PFSK-1 (cell line): ENCODE results near the gene FNIP2.
A peak's percentile ranks its signal among the peaks of the same experiment; 100 is the strongest.

Source experiments
- POLR2AphosphoS5 ChIP-seq: IDR thresholded peaks from 2 replicates; pipeline ENCODE4 v1.6.1; 2012; ENCODE audit warnings: low read depth, mild to moderate bottlenecking, control low read depth, low read length, moderate library complexity
- REST ChIP-seq, 2 experiments: IDR thresholded peaks; 2 replicates each; pipeline versions ENCODE4 v1.6.1 to v1.8.0; 2011 to 2012; ENCODE audit warnings: low read depth in 2 of 2, low read length in 2 of 2, control low read depth in 1 of 2, inconsistent platforms in 1 of 2, mild to moderate bottlenecking in 1 of 2, moderate library complexity in 1 of 2; ENCODE audit not compliant: insufficient read depth in 1 of 2
- TAF1 ChIP-seq: IDR thresholded peaks from 2 replicates; pipeline ENCODE4 v1.6.1; 2012; ENCODE audit warnings: low read length, control low read depth, borderline replicate concordance; ENCODE audit not compliant: insufficient read depth

GRCh38 chr4:158768555-158769174 is at the start of gene FNIP2:
- TF ChIP-seq TAF1 (0 out of 2 replicates have a peak, but pooled peaks have one; percentile 47), REST (IDR thresholded peaks at IDR 0.05; ENCODE audit: insufficient read depth in 1 of 2, low read depth in 2 of 2, low read length in 2 of 2) (0 out of 4 replicates have a peak, but pooled peaks of 1 of the 2 experiments have one; percentile 16), POLR2AphosphoS5 (peak; percentile 47; the same call in 1 of the 2 replicates)
